ENCODE results near the gene SNED1.

The SNED1 gene

GRCh38 chr2:241118737-241119505 lies 120.5 kb downstream of the SNED1 start:
- H3K27me3 ChIP-seq (ENCODE audit: control insufficient read depth, insufficient read depth, low read length): no peaks in the 10 kb centered on the region
- H3K36me3 ChIP-seq (ENCODE audit: control insufficient read depth, insufficient read depth, low read length): no peaks in the 10 kb centered on the region
- H3K4me3 ChIP-seq (ENCODE audit: low read length): no peak overlapping the region
- no peaks in the 10 kb centered on the region for H3K9me3 ChIP-seq (ENCODE audit: control insufficient read depth, low read length)
- H3K9ac ChIP-seq (ENCODE audit: low read length): no peak overlapping the region
- peaks cover under 1% of the 10 kb centered on the region for H3K4me1 ChIP-seq (ENCODE audit: control insufficient read depth, insufficient read depth, low read length)

- Histone ChIP-seq H3K9ac (ENCODE audit: low read length) (no peak overlapping the region), H3K4me1 (ENCODE audit: control insufficient read depth, insufficient read depth, low read length) (peaks cover 5% of the 10 kb centered on the region), H3K4me3 (ENCODE audit: low read length) (no peak overlapping the region), H3K36me3 (ENCODE audit: control insufficient read depth, insufficient read depth, low read length) (no peaks in the 10 kb centered on the region), H3K27me3 (ENCODE audit: control insufficient read depth, insufficient read depth, low read length) (no peaks in the 10 kb centered on the region), H3K9me3 (ENCODE audit: control insufficient read depth, low read length) (no peaks in the 10 kb centered on the region)
These were observed 122.0 kb downstream of the SNED1 start for GRCh38 chr2:241120440-241120839.

GRCh38 chr2:241121008-241121407 lies 122.6 kb downstream of the SNED1 start:
- H3K9ac ChIP-seq (ENCODE audit: low read length): no peak overlapping the region
- H3K4me3 ChIP-seq (ENCODE audit: low read length): no peak overlapping the region
- H3K36me3 ChIP-seq (ENCODE audit: control insufficient read depth, insufficient read depth, low read length): no peaks in the 10 kb centered on the region
- no peaks in the 10 kb centered on the region for H3K27me3 ChIP-seq (ENCODE audit: control insufficient read depth, insufficient read depth, low read length)
- no peaks in the 10 kb centered on the region for H3K9me3 ChIP-seq (ENCODE audit: control insufficient read depth, low read length)
- peaks cover 5% of the 10 kb centered on the region for H3K4me1 ChIP-seq (ENCODE audit: control insufficient read depth, insufficient read depth, low read length)

- no peak overlapping the region for H3K9ac ChIP-seq (ENCODE audit: low read length)
- H3K4me3 ChIP-seq (ENCODE audit: low read length): no peak overlapping the region
- no peaks in the 10 kb centered on the region for H3K36me3 ChIP-seq (ENCODE audit: control insufficient read depth, insufficient read depth, low read length)
- H3K9me3 ChIP-seq (ENCODE audit: control insufficient read depth, low read length): no peaks in the 10 kb centered on the region
- peaks cover 5% of the 10 kb centered on the region for H3K4me1 ChIP-seq (ENCODE audit: control insufficient read depth, insufficient read depth, low read length)
- H3K27me3 ChIP-seq (ENCODE audit: control insufficient read depth, insufficient read depth, low read length): no peaks in the 10 kb centered on the region
These were observed 124.1 kb downstream of the SNED1 start for GRCh38 chr2:241122376-241123002.

GRCh38 chr2:241123816-241124536 lies 125.6 kb downstream of the SNED1 start:
- no peaks in the 10 kb centered on the region for H3K27me3 ChIP-seq (ENCODE audit: control insufficient read depth, insufficient read depth, low read length)
- H3K4me1 ChIP-seq (ENCODE audit: control insufficient read depth, insufficient read depth, low read length): peaks cover 5% of the 10 kb centered on the region
- no peak overlapping the region for H3K4me3 ChIP-seq (ENCODE audit: low read length)
- H3K9ac ChIP-seq (ENCODE audit: low read length): peak overlapping the region; percentile 31
- H3K9me3 ChIP-seq (ENCODE audit: control insufficient read depth, low read length): no peaks in the 10 kb centered on the region
- no peaks in the 10 kb centered on the region for H3K36me3 ChIP-seq (ENCODE audit: control insufficient read depth, insufficient read depth, low read length)

GRCh38 chr2:241125626-241126025 lies 127.2 kb downstream of the SNED1 start:
- Histone ChIP-seq H3K9ac (ENCODE audit: low read length) (no peak overlapping the region), H3K27me3 (ENCODE audit: control insufficient read depth, insufficient read depth, low read length) (no peaks in the 10 kb centered on the region), H3K9me3 (ENCODE audit: control insufficient read depth, low read length) (no peaks in the 10 kb centered on the region), H3K4me3 (ENCODE audit: low read length) (no peak overlapping the region), H3K4me1 (ENCODE audit: control insufficient read depth, insufficient read depth, low read length) (peaks cover 5% of the 10 kb centered on the region), H3K36me3 (ENCODE audit: control insufficient read depth, insufficient read depth, low read length) (no peaks in the 10 kb centered on the region)

GRCh38 chr2:241126201-241126611 lies 127.8 kb downstream of the SNED1 start:
- no peaks in the 10 kb centered on the region for H3K9me3 ChIP-seq (ENCODE audit: control insufficient read depth, low read length)
- no peak overlapping the region for H3K4me3 ChIP-seq (ENCODE audit: low read length)
- H3K27me3 ChIP-seq (ENCODE audit: control insufficient read depth, insufficient read depth, low read length): no peaks in the 10 kb centered on the region
- peaks cover 5% of the 10 kb centered on the region for H3K4me1 ChIP-seq (ENCODE audit: control insufficient read depth, insufficient read depth, low read length)
- no peak overlapping the region for H3K9ac ChIP-seq (ENCODE audit: low read length)
- no peaks in the 10 kb centered on the region for H3K36me3 ChIP-seq (ENCODE audit: control insufficient read depth, insufficient read depth, low read length)

GRCh38 chr2:241126771-241127202 lies 128.4 kb downstream of the SNED1 start:
- no peaks in the 10 kb centered on the region for H3K36me3 ChIP-seq (ENCODE audit: control insufficient read depth, insufficient read depth, low read length)
- no peaks in the 10 kb centered on the region for H3K27me3 ChIP-seq (ENCODE audit: control insufficient read depth, insufficient read depth, low read length)
- H3K4me1 ChIP-seq (ENCODE audit: control insufficient read depth, insufficient read depth, low read length): peaks cover 5% of the 10 kb centered on the region
- no peak overlapping the region for H3K9ac ChIP-seq (ENCODE audit: low read length)
- H3K9me3 ChIP-seq (ENCODE audit: control insufficient read depth, low read length): no peaks in the 10 kb centered on the region
- H3K4me3 ChIP-seq (ENCODE audit: low read length): no peak overlapping the region

- no peak overlapping the region for H3K4me3 ChIP-seq (ENCODE audit: low read length)
- peaks cover 5% of the 10 kb centered on the region for H3K4me1 ChIP-seq (ENCODE audit: control insufficient read depth, insufficient read depth, low read length)
- H3K9ac ChIP-seq (ENCODE audit: low read length): no peak overlapping the region
- H3K36me3 ChIP-seq (ENCODE audit: control insufficient read depth, insufficient read depth, low read length): no peaks in the 10 kb centered on the region
- H3K9me3 ChIP-seq (ENCODE audit: control insufficient read depth, low read length): no peaks in the 10 kb centered on the region
- H3K27me3 ChIP-seq (ENCODE audit: control insufficient read depth, insufficient read depth, low read length): no peaks in the 10 kb centered on the region
These were observed 129.8 kb downstream of the SNED1 start for GRCh38 chr2:241128266-241128665.

GRCh38 chr2:241129086-241129871 lies 130.9 kb downstream of the SNED1 start:
- H3K27me3 ChIP-seq (ENCODE audit: control insufficient read depth, insufficient read depth, low read length): no peaks in the 10 kb centered on the region
- H3K9ac ChIP-seq (ENCODE audit: low read length): no peak overlapping the region
- no peaks in the 10 kb centered on the region for H3K9me3 ChIP-seq (ENCODE audit: control insufficient read depth, low read length)
- H3K36me3 ChIP-seq (ENCODE audit: control insufficient read depth, insufficient read depth, low read length): no peaks in the 10 kb centered on the region
- peaks cover under 1% of the 10 kb centered on the region for H3K4me1 ChIP-seq (ENCODE audit: control insufficient read depth, insufficient read depth, low read length)
- H3K4me3 ChIP-seq (ENCODE audit: low read length): no peak overlapping the region

- no peak overlapping the region for H3K4me3 ChIP-seq (ENCODE audit: low read length)
- H3K36me3 ChIP-seq (ENCODE audit: control insufficient read depth, insufficient read depth, low read length): no peaks in the 10 kb centered on the region
- H3K27me3 ChIP-seq (ENCODE audit: control insufficient read depth, insufficient read depth, low read length): no peaks in the 10 kb centered on the region
- H3K9ac ChIP-seq (ENCODE audit: low read length): no peak overlapping the region
- no peaks in the 10 kb centered on the region for H3K9me3 ChIP-seq (ENCODE audit: control insufficient read depth, low read length)
- H3K4me1 ChIP-seq (ENCODE audit: control insufficient read depth, insufficient read depth, low read length): no peaks in the 10 kb centered on the region
These were observed 131.9 kb downstream of the SNED1 start for GRCh38 chr2:241130316-241130715.
